Measurements from ENCODE around the gene TACC2.

DNA sequence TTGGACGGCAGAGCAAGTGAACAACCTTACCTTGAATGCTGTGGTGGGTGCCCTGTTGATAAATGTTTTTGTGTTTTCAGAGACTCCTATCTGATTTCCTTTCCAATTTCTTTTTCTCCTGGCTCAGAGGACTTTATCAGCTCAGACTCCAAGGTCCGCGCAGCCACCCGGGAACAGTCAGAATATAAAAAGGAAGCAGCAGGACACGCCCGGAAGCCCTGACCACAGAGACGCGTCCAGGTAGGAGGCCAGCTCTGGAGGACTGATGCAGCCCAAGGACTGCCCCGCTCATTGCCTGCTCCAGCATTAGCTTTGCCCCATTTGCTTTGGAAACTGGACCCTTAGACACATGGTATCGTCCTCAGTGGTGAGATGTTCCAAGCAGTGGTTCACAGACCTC lies 61.3 kb downstream of the TACC2 start:
- TF ChIP-seq, protein P1, sequence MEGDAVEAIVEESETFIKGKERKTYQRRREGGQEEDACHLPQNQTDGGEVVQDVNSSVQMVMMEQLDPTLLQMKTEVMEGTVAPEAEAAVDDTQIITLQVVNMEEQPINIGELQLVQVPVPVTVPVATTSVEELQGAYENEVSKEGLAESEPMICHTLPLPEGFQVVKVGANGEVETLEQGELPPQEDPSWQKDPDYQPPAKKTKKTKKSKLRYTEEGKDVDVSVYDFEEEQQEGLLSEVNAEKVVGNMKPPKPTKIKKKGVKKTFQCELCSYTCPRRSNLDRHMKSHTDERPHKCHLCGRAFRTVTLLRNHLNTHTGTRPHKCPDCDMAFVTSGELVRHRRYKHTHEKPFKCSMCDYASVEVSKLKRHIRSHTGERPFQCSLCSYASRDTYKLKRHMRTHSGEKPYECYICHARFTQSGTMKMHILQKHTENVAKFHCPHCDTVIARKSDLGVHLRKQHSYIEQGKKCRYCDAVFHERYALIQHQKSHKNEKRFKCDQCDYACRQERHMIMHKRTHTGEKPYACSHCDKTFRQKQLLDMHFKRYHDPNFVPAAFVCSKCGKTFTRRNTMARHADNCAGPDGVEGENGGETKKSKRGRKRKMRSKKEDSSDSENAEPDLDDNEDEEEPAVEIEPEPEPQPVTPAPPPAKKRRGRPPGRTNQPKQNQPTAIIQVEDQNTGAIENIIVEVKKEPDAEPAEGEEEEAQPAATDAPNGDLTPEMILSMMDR (IDR thresholded peaks at IDR 0.05), result no peak
- TF ChIP-seq POLR2AphosphoS5 (IDR thresholded peaks at IDR 0.05; ENCODE audit: insufficient read depth in 1 of 2, low read depth in 1 of 2), result no peak

Data from vagina (tissue), 2 donors.